ELF-1 (cell line): ENCODE measurements around the gene TMEM229B.

Experiments used
- DNase-seq: peaks from one replicate; pipeline ENCODE4 v3.0.0-alpha.2; 2016; ENCODE audit warnings: low read depth, low spot score

Gene TMEM229B

GRCh38 chr14:67487937-67488893, at the start of gene TMEM229B:
Gene TMEM229B, minus strand, starts transcription at chr14:67488721. Its CDS starts 14,798 bp downstream, at chr14:67473923.
- DNase-seq = no peak

- no peak for DNase-seq
Observed at GRCh38 chr14:67537736-67538135, 49.2 kb upstream of the TMEM229B start.

GRCh38 chr14:67536087-67536486, 47.6 kb upstream of the TMEM229B start:
- no peak for DNase-seq

- DNase-seq = no peak
Observed at GRCh38 chr14:67533754-67534085, 45.2 kb upstream of the TMEM229B start.

GRCh38 chr14:67532998-67533753, 44.7 kb upstream of the TMEM229B start, which contains the start of gene PLEKHH1:
Gene PLEKHH1, plus strand, starts transcription at chr14:67533290. Its CDS starts 8,578 bp downstream, at chr14:67541868.
- DNase-seq = peak; percentile 82

GRCh38 chr14:67532606-67532997, 44.1 kb upstream of the TMEM229B start:
- no peak for DNase-seq

GRCh38 chr14:67529947-67530935, 41.7 kb upstream of the TMEM229B start:
- no peak for DNase-seq

- DNase-seq = no peak
Observed at GRCh38 chr14:67528276-67528675, 39.8 kb upstream of the TMEM229B start.

- DNase-seq = no peak
Observed at GRCh38 chr14:67527756-67528155, 39.2 kb upstream of the TMEM229B start.

- DNase-seq = peak; percentile 74
Observed at GRCh38 chr14:67526676-67527459, 38.3 kb upstream of the TMEM229B start.

- DNase-seq = no peak
Observed at GRCh38 chr14:67526181-67526580, 37.7 kb upstream of the TMEM229B start.

- no peak for DNase-seq
Observed at GRCh38 chr14:67525389-67525788, 36.9 kb upstream of the TMEM229B start.

GRCh38 chr14:67524634-67524963, 36.1 kb upstream of the TMEM229B start:
- no peak for DNase-seq

GRCh38 chr14:67523764-67524633, 35.5 kb upstream of the TMEM229B start:
- no peak for DNase-seq

- DNase-seq = no peak
Observed at GRCh38 chr14:67522270-67522669, 33.7 kb upstream of the TMEM229B start.

- no peak for DNase-seq
Observed at GRCh38 chr14:67520482-67520881, 32.0 kb upstream of the TMEM229B start.

- no peak for DNase-seq
Observed at GRCh38 chr14:67519406-67519805, 30.9 kb upstream of the TMEM229B start.

- peak; percentile 36 for DNase-seq
Observed at GRCh38 chr14:67517083-67517482, 28.6 kb upstream of the TMEM229B start.

- no peak for DNase-seq
Observed at GRCh38 chr14:67516676-67517075, 28.2 kb upstream of the TMEM229B start.
